ENCODE results near the gene HRAS.

The HRAS gene

DNA sequence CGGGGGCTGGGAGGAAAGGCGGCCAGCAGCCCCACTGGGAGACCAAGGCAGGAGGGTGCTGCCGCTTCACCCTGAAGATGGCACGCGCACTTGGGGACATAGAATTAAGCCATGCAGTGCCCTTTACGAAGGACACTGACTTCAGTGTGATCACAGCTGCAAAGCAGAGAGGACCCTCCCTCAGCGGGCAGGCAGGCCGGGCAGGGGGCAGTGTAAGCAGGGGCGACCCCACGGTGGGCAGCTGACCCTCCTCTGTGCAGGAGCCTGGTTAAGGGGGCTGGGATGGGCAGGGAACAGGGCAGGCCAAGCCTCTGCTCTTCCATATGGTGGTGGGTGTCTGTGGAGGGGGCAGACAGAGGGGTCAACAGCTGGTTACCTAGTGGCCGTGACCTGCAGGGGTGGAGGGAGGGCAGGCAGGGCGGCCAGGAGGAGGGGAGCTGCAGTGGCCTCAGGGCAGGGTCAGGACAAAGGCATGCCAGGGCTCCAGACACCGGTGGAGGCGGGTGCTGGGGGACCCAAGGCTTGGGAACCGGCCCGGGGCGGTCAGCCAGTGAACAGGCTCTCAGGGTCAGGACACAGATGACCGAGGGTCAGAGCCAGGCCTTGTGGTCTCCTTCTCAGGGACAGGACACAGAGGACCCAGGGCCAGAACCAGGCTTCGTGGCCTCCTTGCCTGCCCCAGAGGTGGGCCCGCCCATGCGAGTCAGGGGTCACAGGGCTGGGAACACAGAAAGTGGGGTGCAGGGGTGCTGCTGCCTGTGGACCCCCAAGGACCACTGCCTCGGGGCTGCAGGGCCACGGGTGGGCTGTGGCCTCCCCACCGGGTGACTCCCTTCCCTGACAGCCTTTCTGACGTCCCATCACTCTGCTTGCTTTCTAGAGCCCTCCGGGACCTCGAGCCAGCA is 18.0 kb upstream of the HRAS start:
- no peak for DNase-seq

DNA sequence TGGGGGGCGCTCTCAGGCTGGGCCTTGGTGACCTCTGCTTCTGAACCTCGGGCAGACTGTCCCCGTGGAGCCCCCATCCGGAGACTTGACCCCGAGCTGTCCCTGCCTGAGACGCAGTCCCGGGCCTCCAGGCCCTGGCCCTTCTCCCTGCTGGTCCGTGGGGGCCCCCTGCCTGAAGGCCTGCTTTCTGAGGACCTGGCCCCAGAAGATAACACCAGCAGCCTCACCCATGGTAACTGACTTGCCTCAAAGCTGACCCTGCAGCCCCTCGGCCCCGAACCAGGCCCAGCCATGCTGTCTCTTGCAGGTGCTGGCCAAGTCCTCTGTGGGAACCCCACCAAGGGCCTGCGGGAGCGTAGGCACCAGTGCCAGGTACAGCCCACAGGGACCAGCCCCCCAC is 16.2 kb upstream of the HRAS start:
- DNase-seq: no peak

DNA sequence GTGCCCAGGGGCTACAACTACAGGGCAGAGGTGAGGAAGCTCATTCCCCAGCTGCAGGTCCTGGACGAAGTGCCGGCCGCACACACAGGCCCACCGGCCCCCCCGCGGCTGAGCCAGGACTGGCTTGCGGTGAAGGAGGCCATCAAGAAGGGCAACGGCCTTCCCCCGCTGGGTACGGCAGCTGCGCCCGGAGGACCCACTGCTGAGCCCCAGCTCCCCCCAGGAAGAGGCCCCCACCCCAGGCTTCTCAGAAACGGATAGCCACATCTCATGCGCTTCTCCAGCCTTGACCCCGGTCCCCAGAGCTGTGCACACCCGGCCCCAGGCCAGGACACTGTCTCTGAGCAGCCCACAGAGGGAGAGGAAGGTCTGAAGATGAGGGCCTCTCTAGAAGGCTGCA is 15.8 kb upstream of the HRAS start:
- no peak for DNase-seq

DNA sequence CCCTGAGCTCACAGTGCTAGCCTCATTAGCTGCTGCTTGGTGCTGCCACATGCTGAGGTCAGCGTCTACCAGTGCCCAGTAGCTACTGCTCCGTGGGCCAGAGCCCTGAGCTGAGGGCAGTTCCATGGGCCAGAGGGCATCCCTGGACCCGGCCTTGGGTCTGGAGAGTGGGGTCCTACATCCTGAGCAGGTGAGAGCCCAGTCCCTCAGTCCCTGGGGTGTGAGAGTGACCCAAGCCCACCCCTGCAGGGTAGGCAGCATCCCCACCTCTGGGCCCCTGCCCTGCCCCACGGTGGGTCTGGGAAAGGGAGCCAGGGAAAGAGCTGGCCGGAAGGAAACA is 15.3 kb upstream of the HRAS start:
- DNase-seq: no peak

DNA sequence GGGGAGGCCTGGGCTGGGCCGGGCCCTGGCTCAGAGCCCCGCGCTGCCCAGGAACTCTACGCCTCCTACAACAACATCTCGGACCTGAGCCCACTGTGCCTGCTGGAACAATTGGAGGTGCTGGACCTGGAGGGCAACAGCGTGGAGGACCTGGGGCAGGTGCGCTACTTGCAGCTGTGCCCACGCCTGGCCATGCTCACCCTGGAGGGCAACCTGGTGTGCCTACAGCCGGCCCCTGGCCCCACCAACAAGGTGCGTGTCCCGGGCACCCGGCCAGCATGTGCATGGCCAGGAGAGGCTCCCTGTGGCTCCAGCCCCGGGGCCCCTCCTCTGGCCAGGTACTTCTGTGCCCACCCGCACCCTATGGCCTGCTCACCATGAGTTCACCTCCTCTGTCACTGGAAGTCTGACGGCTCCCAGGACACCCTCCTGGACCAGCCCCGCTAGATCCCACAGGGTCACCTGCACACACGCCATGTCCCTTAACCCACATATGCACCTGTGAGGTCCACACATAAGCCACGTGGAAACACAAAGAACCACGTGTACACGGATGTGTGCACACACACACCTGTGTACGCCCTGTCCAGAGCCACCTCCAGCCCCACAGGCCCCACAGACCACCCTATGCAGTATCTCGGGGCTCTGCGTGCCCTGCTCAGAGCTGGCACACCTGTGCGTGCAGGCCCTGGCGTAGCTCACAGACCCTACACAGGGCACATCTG is 14.8 kb upstream of the HRAS start:
- DNase-seq: no peak

DNA sequence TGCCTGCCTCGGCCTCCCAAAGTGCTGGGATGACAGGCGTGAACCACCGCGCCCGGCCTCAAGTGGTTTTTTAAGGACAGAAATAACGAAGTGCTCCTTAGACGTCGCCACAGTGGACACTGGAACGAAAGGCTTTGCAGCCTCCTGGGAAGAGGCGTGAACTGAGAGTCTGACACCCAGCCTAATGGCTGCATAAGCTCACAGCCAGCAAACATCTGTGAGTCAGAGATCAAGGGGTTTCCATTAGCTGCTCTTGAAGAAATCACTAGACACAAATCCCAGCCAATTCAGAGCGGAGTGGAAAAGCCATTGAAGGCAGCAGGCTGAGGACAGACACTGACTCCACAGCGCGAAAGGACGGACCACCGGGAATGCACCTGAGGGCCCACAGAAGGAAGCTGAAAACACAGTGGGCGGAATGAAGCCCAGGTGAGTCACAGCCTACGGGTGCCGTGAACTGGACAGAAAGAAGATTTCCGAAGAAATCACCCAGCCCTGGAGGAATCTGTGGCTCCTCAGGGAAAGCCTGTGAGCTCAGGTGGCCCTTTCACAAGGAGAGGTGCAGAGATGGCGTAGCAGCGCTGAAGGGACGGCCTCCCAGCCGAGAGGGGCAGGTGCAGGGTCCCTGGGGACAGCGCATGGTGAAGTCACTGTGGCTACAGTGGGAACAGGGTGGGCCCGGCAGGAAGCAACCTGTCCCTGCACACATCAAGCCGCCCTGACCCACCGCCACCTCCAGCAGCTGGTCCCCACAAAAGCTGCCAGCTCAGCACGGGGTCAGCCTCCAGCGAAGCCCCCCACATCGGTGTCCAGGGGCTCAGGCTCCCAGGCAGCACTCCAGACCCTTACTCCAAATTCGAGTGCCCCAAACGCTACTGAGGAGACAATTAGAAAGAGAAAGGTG is 13.6 kb upstream of the HRAS start:
- DNase-seq: no peak

DNA sequence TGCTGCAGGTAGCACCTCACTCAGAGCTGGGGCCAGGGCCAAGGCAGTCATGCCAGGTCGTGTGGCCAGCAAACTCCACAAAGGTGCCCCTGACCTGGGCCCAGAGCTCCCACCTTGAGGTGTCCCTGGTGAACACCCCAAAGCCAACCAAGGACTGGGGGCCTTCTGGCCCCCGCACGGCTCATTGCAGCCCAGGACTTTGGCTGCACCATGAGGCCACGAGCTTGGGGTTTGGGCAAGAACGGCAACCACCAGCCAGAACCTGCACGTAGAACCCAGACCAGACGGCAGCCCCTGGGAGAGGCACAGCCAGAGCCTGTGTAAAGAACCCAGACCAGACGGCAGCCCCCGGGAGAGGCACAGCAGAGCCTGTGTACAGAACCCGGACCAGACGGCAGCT is 9.8 kb upstream of the HRAS start:
- no peak for DNase-seq

DNA sequence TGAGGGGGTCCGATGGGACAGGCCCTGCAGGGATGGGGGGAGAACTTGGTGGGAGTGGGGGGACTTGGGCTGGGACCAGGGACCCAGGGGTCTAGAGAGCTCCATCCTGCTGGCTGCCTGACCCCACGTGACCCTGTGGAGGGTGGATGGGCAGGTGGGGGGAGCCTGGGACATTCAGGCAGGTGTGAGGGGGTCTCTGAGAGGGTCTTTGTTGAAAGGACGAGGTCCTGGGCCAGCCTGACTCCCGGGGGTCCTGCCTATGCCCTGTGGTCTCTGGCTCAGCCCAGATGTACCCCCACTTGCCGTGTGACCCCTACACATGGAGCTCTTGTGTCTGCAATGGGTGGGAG is 9.4 kb upstream of the HRAS start:
- no peak for DNase-seq

DNA sequence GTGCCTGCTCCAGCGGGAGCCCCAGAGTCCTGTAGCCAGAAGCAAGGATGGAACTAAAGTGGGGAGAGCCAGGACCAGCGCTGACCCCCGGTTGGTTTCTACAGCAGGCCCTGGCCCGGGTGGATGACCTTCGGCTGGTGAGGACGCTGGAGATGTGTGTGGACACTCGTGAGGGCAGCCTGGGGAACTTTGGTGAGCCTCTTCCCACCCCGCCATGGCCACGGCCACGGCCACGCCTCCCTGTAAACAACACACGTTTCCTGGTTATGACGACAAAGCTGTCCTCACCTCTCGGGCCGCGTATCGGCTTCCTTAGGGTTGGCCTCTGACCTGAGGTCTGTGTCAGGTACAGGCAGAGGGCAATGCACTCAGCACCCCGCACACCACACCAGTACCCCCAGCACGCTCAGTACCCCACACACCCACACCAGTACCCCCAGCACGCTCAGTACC is 6.1 kb upstream of the HRAS start:
- no peak for DNase-seq

DNA sequence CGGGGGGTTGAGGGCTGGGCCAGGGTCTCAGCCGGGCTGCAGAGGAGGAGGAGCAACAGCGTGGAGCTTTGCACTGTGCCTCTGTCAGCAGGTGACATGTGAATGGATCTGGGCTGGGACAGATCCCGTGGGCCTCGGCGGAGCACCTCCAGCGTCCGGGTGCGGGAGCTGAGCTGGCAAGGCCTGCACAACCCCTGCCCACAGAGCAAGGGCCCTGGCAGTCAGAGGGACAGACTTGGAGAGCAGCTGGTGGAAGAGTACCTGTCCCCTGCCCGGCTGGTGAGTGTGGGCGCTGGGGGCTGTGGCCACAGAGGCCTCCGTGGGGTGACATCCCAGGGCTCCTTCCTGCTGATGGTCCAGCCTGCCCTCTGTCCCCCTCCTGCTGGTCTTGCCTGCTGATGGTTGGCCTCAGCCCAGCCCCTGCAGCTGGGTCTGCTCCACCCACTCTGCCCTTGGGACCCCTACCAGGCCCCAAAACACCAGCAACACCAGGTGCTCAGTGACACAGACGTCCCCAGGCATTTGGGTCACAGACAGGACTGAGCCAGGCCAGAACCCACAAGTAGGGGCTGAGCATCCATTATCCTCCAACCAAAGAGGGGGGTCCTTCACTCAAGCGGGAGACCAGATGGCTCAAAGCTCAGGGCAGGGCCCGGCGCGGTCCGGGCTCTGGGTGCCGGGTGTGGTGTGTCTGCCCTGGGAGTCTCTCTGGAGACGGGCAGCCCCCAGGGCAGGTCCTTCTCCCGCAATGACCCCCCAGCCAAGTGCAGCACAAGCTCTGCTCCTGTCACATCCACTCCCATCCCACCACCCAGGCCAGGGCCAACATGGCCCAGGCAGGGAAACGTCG is 5.4 kb upstream of the HRAS start:
- no peak for DNase-seq

DNA sequence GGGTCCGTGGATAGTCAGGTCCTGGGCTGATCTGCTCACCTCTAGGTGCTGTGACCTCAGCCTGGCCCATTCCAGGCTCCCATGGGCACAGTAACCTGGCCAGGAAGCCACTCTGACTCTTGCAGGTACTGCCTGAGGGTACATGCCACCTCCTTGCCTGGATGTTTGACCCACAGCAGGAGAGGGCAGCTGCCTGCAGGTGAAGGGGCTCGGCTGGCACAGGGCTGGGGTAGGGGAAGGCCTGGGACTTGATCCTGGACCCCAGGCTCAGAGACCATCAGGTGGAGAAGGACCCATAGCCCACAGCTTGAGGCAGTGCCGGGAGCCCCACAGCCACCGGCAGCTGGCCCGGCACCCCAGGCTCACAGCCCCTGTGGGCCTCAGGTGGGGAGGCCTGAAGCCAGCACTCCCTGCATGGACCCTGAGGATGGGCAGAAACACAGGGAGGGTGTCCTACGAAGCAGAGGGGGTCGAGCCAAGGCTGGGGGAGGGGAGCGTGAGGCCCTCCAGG is 4.7 kb upstream of the HRAS start:
- DNase-seq: no peak

DNA sequence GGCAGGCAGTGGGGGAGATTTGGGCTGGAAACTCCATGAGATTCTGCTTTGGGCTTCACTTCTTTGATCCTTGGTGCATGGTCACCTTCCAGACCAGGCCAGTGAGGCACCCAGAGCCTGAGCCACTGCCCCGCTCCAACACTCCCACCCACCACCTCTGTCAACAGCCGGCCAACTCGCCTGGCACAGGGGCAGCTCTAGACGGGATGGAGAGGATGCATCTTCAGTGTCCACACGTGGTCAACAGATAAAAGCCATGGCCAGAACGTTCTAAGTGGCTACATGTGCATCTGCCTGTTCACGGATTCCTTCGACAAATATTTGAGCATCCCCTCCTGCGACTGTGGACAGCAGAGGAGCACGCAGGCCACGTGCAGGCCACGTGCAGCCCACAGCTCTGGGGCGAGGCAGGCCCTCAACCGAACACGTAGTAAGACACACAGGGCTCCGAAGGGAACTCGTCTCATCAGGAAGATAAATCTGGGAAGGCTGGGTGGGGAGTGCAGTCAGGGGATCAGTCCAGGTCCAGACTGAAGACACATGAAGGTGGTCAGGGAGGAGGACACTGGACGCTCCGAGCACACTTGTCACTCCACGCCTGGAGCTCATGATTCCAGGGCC is 3.2 kb upstream of the HRAS start:
- no peak for DNase-seq

DNA sequence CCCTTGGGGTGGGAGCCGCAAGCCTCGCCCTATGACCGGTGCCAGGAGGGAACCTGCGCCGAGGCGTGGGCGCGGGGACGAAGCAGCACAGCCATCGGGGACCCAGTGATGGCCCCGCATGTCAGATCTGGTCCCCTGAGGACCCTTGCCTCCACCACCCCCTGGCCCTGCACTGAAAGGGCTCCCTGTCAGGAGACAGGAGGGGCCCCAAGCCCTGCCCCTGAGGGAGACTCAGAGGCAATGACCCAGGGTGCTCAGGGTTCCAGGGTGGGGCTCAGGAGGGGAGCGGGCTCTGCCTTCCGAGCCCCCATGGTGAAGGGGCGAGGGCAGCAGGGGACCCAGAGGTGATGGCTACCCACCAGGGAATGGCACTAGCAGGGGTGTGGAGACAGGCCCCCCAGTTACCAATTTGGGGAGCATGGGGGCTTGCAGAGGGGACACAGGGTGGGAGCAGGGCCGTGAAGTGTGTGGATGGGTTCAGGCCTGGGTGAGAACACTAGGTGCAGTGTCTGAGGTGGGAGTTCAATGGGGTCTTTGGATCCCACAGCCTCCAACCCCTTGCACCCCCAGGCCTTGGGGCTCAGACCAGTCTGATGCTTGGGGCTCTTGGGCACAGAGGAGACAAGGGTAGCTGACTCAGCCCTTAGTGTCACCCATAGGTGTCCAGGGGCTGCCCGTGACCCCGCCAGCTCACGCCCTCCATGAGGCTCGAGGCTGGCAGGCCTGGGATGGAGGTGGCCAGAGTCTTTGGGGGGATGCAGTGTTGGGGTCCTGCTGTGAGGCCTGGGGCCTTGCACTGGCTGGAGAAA is 2.5 kb upstream of the HRAS start:
- no peak for DNase-seq

DNA sequence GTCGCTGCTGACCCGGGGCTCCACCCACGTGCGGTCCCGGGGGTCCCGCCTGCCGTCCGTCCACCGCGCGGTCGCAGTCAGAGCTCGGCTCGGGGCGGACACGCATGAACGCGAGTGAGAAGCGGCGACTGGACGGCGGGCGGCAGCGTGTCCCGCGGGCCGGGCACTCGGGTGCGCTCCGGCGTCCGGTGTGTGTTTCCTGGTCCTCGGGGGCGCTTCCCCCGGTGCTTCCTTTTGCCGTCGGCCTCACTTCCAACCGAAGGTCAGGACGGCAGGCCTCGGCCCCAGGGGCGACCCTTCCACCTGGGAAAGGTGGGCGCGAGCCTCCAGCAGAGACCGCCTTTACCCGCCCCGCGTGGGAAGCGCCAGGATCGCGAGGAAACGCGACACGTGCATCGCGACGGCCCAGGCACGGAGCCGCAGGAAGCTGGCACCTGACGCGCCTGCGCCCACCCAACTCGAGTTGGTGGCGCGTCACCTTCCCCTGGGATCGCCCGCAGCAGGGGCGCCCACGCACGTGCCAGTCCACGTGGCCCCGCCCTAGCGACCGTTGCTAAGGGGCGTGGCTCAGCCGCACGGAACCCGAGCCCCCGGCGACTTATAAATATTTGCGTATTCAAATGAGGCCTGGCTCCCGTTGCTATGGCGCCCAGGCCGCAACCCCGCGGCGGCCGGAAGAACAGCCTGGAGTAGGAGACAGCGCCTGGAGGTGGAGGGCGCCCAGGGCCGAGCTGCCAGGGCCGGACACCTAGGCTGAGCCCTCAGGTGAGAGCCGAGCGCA is 1.7 kb upstream of the HRAS start, which contains the start of gene LRRC56:
LRRC56 (plus strand) TSS at position 687 of the 781 bp plus-strand sequence. CDS start 3,158 bp downstream, outside the sequence.
- peak; percentile 76 for DNase-seq

DNA sequence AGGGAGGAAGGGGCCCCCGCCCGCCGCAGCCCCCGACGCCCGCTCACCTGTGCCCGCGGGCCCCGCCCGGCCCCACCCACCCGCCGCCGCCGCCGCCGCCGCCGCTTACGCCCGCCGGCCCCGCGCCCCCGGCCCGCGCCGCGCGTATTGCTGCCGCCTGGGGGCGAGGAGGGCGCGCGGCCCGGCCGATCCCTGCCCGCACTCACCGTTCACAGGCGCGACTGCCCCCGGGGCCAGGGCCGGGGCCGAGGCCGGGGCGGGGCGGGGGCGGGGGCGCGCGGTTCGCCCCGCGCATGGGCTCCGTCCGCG is 212 bp downstream of the HRAS start:
- no peak for DNase-seq

DNA sequence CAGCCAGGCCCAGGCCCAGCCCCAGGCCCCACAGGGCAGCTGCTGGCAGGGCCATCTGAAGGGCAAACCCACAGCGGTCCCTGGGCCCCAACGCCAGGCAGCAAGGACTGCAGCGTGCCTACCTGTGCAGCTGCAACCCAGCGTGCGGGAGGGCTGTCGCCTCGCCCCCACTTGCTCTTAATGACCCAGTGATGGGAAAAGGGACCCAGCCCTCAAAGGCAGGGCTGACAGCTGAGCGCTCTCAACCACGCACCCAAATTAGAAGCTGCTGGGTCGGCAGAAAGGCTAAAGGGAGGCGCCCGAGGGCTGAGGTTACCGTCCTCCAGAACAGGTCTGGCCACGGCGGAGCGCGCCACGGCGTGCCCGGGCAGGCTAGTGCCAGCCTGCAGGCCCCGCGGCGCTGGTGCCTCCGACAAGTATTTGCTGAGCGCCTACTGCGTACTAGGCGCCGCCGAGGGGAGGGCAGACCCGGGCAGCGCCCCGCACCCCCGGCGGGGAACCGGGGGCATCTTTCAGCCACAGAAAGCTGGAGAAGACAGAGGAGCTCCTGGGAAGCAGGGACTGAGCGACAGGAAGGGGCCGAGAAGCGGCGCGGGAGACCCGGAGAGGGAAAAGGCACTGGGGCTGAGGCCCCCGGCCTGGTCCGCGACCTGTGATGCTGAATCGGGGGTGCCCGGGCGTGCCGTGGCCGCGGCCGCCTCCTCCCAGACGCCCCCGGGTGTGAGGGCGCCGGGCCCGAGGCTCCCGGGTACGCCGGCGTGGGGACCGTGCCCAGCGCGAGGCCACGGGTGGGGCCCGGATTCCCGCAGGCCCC is 773 bp downstream of the HRAS start:
- peak; percentile 6 for DNase-seq

DNA sequence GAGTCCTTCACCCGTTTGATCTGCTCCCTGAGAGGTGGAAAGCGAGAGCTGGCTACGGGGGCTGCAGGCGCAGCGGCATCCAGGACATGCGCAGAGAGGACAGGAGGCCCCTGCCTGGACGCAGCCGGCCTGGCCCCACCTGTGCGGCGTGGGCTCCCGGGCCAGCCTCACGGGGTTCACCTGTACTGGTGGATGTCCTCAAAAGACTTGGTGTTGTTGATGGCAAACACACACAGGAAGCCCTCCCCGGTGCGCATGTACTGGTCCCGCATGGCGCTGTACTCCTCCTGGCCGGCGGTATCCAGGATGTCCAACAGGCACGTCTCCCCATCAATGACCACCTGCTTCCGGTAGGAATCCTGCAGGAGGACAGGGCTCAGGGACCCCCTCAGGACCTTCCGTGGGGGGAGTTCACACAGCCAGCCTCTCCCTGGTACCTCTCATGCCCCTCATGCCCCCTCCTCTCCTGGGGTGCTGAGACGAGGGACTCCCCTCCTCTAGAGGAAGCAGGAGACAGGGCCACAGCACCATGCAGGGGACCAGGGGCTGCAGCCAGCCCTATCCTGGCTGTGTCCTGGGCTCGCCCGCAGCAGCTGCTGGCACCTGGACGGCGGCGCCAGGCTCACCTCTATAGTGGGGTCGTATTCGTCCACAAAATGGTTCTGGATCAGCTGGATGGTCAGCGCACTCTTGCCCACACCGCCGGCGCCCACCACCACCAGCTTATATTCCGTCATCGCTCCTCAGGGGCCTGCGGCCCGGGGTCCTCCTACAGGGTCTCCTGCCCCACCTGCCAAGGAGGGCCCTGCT is 1.6 kb downstream of the HRAS start:
- no peak for DNase-seq

DNA sequence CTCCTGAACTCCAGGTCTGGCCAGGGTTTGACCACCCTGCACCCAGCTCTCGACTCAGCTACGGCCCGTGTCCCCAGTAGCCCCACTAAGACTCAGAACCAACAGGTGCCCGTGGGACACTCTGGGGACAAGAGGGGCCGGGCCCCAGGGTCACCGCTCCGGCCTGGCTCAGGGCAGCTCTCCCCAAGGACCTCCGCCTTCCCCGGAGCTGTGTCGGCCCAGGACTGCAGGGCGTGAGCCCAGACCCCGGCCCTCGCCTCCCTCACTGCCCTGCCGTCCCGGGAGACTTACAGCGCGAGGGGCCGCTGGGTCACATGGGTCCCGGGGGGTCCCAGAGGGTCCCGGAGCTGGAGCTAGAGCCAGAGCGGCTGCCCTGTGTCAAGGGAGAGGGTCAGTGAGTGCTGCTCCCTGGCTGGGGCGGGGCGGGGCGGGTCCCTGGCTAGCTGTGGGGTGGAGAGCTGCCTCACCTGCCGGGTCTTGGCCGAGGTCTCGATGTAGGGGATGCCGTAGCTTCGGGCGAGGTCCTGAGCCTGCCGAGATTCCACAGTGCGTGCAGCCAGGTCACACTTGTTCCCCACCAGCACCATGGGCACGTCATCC is 2.3 kb downstream of the HRAS start:
- DNase-seq: no peak
